Ovary (tissue), 1 donor: ENCODE data around the gene TNFSF11.

Source experiments
- EP300 ChIP-seq: sonication (generic); formaldehyde crosslinking; IDR thresholded peaks from one replicate; pipeline ENCODE4 v1.6.1; 2017; ENCODE audit warnings: antibody characterized with exemption
- POLR2A ChIP-seq: fragments of 450-650 bp; IDR thresholded peaks from one replicate; pipeline ENCODE4 v1.6.1; 2017; ENCODE audit warnings: antibody characterized with exemption, mild to moderate bottlenecking, moderate library complexity

- TF ChIP-seq POLR2A (no peak), EP300 (no peak)
Observed at GRCh38 chr13:42571895-42572294, 2.1 kb upstream of the TNFSF11 start.
